Panc1 (cell line): ENCODE data around the gene CHPT1. TPM values are rescaled to one million over a fixed set of nuclear protein-coding genes. Genes with fewer than 3 reads are reported as not detected.

Source experiments
- ATAC-seq: fragments of 200-7000 bp; cut with Tn5 transposase; 2 replicates; pipeline ENCODE4 v1.9.1; 2020; ENCODE audit warnings: mild to moderate bottlenecking, moderate library complexity
- Bru-seq: library from RNA; stranded (reverse); fragments of 400-500 nt; gene quantifications from one replicate; lab custom pipeline; 2021; lab: Mats Ljungman, UMichigan
- BruChase-seq, 2 experiments: library from RNA; stranded (reverse); fragments of 400-500 nt; gene quantifications; one replicate each; lab custom pipeline; 2021; lab: Mats Ljungman, UMichigan
- BruUV-seq: library from RNA; stranded (reverse); fragments of 400-500 nt; replicated peaks from 2 replicates; lab custom pipeline; 2021; lab: Mats Ljungman, UMichigan
- CTCF ChIA-PET: fragments of 300-600 bp; sonication (Branson Sonifier 250); formaldehyde crosslinking; loops from one replicate; lab custom pipeline; 2022; ENCODE audit warnings: antibody characterized with exemption; lab: Charles Lee
- POLR2A ChIA-PET: fragments of 300-600 bp; sonication (Branson Sonifier 250); formaldehyde crosslinking; loops from one replicate; lab custom pipeline; 2022; ENCODE audit warnings: antibody characterized with exemption; lab: Charles Lee
- DNase-seq: peaks from one replicate; pipeline ENCODE4 v3.0.0-alpha.2; 2010; ENCODE audit warnings: low read depth, low spot score
- H3K27ac ChIP-seq: 2 replicates; pipeline ENCODE4 v1.5.1; 2011; ENCODE audit warnings: mild to moderate bottlenecking, low read length, inconsistent platforms
- H3K27me3 ChIP-seq: fragments of 200-500 bp; sonication (Bioruptor generic); 2 replicates; pipeline ENCODE4 v1.6.0; 2014; ENCODE audit warnings: low read length, inconsistent platforms; ENCODE audit not compliant: control insufficient read depth, insufficient read depth
- H3K36me3 ChIP-seq: fragments of 200-500 bp; sonication (Bioruptor generic); 2 replicates; pipeline ENCODE4 v1.5.1; 2014; ENCODE audit warnings: inconsistent platforms, mild to moderate bottlenecking, low read length, moderate library complexity; ENCODE audit not compliant: control insufficient read depth, insufficient read depth
- H3K4me1 ChIP-seq: 2 replicates; pipeline ENCODE4 v1.5.1; 2011; ENCODE audit warnings: inconsistent platforms, mild to moderate bottlenecking, low read length, moderate library complexity; ENCODE audit not compliant: control insufficient read depth, insufficient read depth
- H3K4me3 ChIP-seq, 2 experiments: 2 replicates each; pipeline ENCODE4 v1.5.1; 2011 to 2012; ENCODE audit warnings: low read depth in 2 of 2, low read length in 2 of 2, mild to moderate bottlenecking in 2 of 2, inconsistent platforms in 1 of 2, moderate library complexity in 1 of 2
- H3K9me3 ChIP-seq: fragments of 200-500 bp; sonication (Bioruptor generic); 2 replicates; pipeline ENCODE4 v1.5.1; 2014; ENCODE audit warnings: low read depth, mild to moderate bottlenecking, inconsistent platforms, low read length, moderate library complexity; ENCODE audit not compliant: control insufficient read depth, insufficient read depth
- POLR2AphosphoS5 ChIP-seq: IDR thresholded peaks from 2 replicates; pipeline ENCODE4 v1.6.1; 2012; ENCODE audit warnings: mild to moderate bottlenecking, low read depth, low read length, moderate library complexity
- SIN3A ChIP-seq: IDR thresholded peaks from 2 replicates; pipeline ENCODE4 v1.6.1; 2012; ENCODE audit warnings: low read depth, mild to moderate bottlenecking, low read length, moderate library complexity, borderline replicate concordance; ENCODE audit not compliant: insufficient read depth
- TCF7L2 ChIP-seq: IDR thresholded peaks from 2 replicates; pipeline ENCODE4 v1.6.1; 2011; ENCODE audit warnings: mild to moderate bottlenecking, low read depth, low read length, inconsistent platforms
- in situ Hi-C: cut with HindIII; loops from 2 replicates; pipeline ENCODE4 v1.10.0; 2016; ENCODE audit warnings: low sequenced_read_pairs, low pct_unique_long_range_greater_than_20kb
- intact Hi-C: fragments of 100-400 bp; cut with micrococcal nuclease; formaldehyde crosslinking; loops from one replicate; pipeline ENCODE4 v1.10.0; 2022; ENCODE audit not compliant: unreplicated experiment
- long read RNA-seq: library from polyadenylated mRNA; unstranded; transcript quantifications from one replicate; pipeline ENCODE4 v2.0.0, GENCODE V29; 2021; ENCODE audit not compliant: unreplicated experiment
- polyA plus RNA-seq: library from polyadenylated mRNA; unstranded; fragments of >200 nt; gene quantifications from one replicate; pipeline ENCODE4 v1.2.1, GENCODE V29; 2012; ENCODE audit warnings: missing spikeins; ENCODE audit not compliant: insufficient read length
- total RNA-seq: library from RNA; stranded (reverse); gene quantifications from one replicate; pipeline ENCODE4 v1.2.1, GENCODE V29; 2021; ENCODE audit not compliant: unreplicated experiment
- TF ChIP-seq, protein P1 (sequence below), 2 experiments: IDR thresholded peaks; 2 replicates each; pipeline ENCODE4 v1.6.1; 2011 to 2012; ENCODE audit warnings: low read depth in 2 of 2, control low read depth in 1 of 2, low read length in 1 of 2, mild to moderate bottlenecking in 1 of 2, moderate library complexity in 1 of 2; ENCODE audit not compliant: insufficient read depth in 1 of 2

The CHPT1 gene
- 78.3 TPM for total RNA-seq
- polyA plus RNA-seq, result 70.3 TPM
- percentile 83 among the genes with signal in this experiment for Bru-seq, nascent RNA
- BruChase-seq, experiment 1, labeled RNA remaining after a 2-hour chase, result percentile 77 among the genes with signal in this experiment
- percentile 78 among the genes with signal in this experiment for BruChase-seq, experiment 2, labeled RNA remaining after a 6-hour chase
- long read RNA-seq, transcript CHPT1-205 (8 exons, 2,001 nt), result minor isoform, 21 of 190 reads
- long read RNA-seq, transcript CHPT1-201 (9 exons, 1,585 nt), result major isoform, 119 of 190 reads
- long read RNA-seq, partial matches to known transcripts, result 10 of 190 reads
- long read RNA-seq, other reads (novel, unspliced or antisense), result 40 of 190 reads

DNA sequence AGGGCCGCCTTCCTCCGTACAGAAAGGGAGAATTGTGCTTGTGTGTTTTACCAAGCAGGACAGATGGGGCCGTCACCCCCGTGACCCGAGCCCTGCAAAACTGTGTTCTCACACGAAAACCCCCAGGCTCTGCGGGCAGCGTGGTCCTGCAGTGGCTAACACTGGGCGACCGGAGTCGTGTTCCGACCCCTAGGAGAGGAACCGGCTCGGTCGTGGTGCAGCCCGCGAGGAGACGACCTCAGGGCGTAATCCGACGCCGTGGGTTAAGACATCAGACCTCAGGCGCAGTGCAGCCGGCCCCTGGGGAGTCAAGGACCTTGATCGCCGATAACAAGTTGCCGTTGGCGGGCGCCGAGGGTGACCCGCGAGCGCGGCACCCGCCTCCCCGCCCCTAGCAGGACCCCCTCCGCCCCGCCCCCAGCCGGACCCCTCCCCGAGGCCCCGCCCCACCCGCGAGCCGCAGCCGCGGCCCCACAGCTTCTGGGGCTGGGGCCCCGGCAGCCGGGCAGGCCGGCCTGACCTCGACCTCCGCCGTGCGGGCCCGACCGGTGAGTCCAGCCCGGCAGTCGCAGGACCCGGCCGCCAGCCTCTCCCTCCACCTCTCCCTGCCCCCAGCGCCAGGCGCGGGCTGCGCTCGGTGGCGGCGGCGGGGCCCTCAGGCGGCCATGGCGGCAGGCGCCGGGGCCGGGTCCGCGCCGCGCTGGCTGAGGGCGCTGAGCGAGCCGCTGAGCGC, at the start of gene CHPT1:
Gene CHPT1, plus strand, starts transcription at position 444 of the 733 bp plus-strand sequence. Its CDS starts 222 bp downstream, at position 666.
- peaks cover 28% of the 10 kb centered on the region for H3K4me1 ChIP-seq
- H3K36me3 ChIP-seq, result peaks cover 3% of the 10 kb centered on the region; the same call in 1 of the 2 replicates
- TF ChIP-seq POLR2AphosphoS5, result peak; percentile 45; the same call in 1 of the 2 replicates
- TF ChIP-seq, protein P1, sequence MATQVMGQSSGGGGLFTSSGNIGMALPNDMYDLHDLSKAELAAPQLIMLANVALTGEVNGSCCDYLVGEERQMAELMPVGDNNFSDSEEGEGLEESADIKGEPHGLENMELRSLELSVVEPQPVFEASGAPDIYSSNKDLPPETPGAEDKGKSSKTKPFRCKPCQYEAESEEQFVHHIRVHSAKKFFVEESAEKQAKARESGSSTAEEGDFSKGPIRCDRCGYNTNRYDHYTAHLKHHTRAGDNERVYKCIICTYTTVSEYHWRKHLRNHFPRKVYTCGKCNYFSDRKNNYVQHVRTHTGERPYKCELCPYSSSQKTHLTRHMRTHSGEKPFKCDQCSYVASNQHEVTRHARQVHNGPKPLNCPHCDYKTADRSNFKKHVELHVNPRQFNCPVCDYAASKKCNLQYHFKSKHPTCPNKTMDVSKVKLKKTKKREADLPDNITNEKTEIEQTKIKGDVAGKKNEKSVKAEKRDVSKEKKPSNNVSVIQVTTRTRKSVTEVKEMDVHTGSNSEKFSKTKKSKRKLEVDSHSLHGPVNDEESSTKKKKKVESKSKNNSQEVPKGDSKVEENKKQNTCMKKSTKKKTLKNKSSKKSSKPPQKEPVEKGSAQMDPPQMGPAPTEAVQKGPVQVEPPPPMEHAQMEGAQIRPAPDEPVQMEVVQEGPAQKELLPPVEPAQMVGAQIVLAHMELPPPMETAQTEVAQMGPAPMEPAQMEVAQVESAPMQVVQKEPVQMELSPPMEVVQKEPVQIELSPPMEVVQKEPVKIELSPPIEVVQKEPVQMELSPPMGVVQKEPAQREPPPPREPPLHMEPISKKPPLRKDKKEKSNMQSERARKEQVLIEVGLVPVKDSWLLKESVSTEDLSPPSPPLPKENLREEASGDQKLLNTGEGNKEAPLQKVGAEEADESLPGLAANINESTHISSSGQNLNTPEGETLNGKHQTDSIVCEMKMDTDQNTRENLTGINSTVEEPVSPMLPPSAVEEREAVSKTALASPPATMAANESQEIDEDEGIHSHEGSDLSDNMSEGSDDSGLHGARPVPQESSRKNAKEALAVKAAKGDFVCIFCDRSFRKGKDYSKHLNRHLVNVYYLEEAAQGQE (IDR thresholded peaks at IDR 0.05; ENCODE audit: insufficient read depth in 1 of 2, low read depth in 2 of 2, low read length in 1 of 2), result no peak
- H3K9me3 ChIP-seq, result no peaks in the 10 kb centered on the region
- intact Hi-C loops, result loop anchor here (10.0 kb wide), 1 partner anchor 283 kb away; no protein-coding TSS in a partner anchor
- H3K27me3 ChIP-seq, result no peaks in the 10 kb centered on the region
- ATAC-seq, result peak; percentile 88
- POLR2A ChIA-PET, result interaction anchor here (0.6 kb wide), 1 partner anchor 703 kb away, joined by 3 read pairs; no protein-coding TSS in a partner anchor
- BruUV-seq, result no TSS peak
- CTCF ChIA-PET, result no interaction called here
- H3K27ac ChIP-seq, result peak within 1 kb of the TSS; percentile 83
- in situ Hi-C loops, result no loop called here
- H3K4me3 ChIP-seq, result peak within 1 kb of the TSS; percentile 92 to 94
- DNase-seq, result no peak

DNA sequence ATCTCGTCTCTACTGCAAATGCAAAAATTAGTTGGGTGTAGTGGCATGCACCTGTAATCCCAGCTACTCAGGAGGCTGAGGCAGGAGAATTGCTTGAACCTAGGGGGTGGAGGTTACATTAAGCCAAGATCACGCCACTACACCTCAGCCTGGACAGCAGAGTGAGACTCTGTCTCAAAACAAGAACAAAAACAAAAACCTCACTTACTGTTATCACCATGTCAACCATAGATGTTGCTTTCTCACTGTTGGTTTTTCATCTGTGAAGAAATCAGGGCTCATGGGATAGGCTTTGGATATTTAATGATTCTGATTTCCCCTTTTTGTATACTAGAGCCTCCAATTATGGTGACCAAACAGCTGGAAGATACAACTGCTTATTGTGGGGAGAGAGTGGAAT, 49.7 kb upstream of the CHPT1 start:
- TF ChIP-seq SIN3A (no peak), TCF7L2 (no peak)
- TF ChIP-seq, protein P1 (IDR thresholded peaks at IDR 0.05; ENCODE audit: insufficient read depth in 1 of 2, low read depth in 2 of 2, low read length in 1 of 2), result no peak

More for the DNA sequence above, 49.7 kb upstream of the CHPT1 start:
- H3K9me3 ChIP-seq, result no peaks in the 10 kb centered on the region
- BruUV-seq, result no TSS peak
- no peaks in the 10 kb centered on the region for H3K36me3 ChIP-seq
- no peak overlapping the region for H3K4me3 ChIP-seq
- intact Hi-C loops (no loop called here), in situ Hi-C loops (no loop called here)
- ChIA-PET POLR2A (no interaction called here), CTCF (no interaction called here)
- peaks cover 9% of the 10 kb centered on the region; the same call in 1 of the 2 replicates for H3K27me3 ChIP-seq
- no peak overlapping the region for H3K27ac ChIP-seq
- no peak for ATAC-seq
- no peak for DNase-seq
- no peaks in the 10 kb centered on the region for H3K4me1 ChIP-seq
